ENCODE measurements around the gene HIBADH.
A peak's percentile ranks its signal among the peaks of the same experiment; 100 is the strongest.
"Not testable (repeated sequence)": the region's sequence is repeated elsewhere in the genome, so short reads cannot be mapped to it uniquely, and the experiment has no call there.

The HIBADH gene

GRCh38 chr7:27678617-27679260 is 16.1 kb upstream of the HIBADH start:
- DNase-seq: no peak

- no peak for DNase-seq
These were observed 15.4 kb upstream of the HIBADH start for GRCh38 chr7:27677912-27678612.

GRCh38 chr7:27674126-27674525 is 11.4 kb upstream of the HIBADH start:
- DNase-seq: not testable (repeated sequence)

DNA sequence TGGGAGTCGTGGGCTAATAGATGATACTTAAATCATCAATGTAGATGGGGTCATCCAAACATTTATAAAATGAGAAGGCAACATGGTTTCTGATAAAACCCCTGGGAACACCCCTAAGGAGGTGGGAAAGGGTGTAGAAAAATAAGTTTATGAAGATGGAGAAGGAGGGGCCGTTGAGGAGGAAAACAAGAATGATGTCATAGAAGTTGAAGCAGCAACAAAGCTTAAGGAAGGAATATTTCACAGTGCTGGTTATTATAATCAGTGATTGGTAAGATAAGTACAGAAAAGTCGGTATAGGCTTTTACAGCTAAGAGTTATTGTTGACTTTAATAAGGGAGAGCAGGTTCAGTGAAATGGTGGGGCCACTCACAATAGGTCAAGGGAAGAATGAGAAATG is 9.0 kb upstream of the HIBADH start:
- no peak for DNase-seq

GRCh38 chr7:27670676-27671075 is 8.0 kb upstream of the HIBADH start:
- no peak for DNase-seq

- no peak for DNase-seq
These were observed 7.5 kb upstream of the HIBADH start for GRCh38 chr7:27670177-27670576.

DNA sequence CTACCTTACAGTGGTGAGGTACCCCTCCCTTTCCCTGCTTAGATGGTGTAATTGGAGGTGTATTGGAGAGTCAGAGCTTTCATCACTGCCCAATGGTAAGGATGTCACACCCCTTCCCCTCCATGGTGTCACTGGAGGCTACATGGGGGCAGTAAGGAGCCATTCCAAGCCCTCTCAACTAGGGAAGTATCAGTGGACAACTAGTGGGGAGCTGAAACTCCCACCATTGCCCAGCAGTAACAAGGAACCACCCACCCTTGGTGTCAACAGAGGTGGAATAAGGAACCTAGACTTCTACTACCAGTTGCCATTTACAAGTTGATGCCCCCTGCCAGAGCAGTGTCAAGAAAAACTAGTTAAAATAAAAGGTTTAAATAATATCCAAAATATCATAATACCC is 2.8 kb upstream of the HIBADH start:
- no peak for DNase-seq

GRCh38 chr7:27663989-27664331 is 1.3 kb upstream of the HIBADH start:
- DNase-seq: no peak

GRCh38 chr7:27661811-27662489 is 733 bp downstream of the HIBADH start:
- no peak for DNase-seq

- no peak for DNase-seq
These were observed 6.0 kb downstream of the HIBADH start for GRCh38 chr7:27656724-27657123.

DNA sequence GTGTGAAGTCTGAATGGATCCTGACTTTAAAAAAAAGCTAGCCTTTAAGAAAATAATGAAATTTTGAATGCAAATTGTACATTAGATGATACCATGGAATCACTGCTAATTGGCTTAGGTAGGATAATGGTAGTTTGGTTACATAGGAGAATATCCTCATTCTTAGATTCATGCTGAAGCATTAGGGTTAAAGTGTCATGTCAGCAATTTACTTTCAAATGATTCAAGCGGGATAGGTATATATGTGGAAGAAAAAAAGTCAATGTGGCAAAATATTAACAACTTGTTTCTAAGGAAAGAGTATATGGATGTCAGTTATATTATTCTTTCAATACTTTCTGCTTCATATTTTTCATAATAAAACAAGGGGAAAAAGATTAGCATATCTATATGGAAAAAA is 7.5 kb downstream of the HIBADH start:
- DNase-seq: no peak

GRCh38 chr7:27652518-27652917 is 10.2 kb downstream of the HIBADH start:
- no peak for DNase-seq

GRCh38 chr7:27651702-27652101 is 11.0 kb downstream of the HIBADH start:
- no peak for DNase-seq

- DNase-seq: no peak
These were observed 12.4 kb downstream of the HIBADH start for GRCh38 chr7:27650283-27650682.

DNA sequence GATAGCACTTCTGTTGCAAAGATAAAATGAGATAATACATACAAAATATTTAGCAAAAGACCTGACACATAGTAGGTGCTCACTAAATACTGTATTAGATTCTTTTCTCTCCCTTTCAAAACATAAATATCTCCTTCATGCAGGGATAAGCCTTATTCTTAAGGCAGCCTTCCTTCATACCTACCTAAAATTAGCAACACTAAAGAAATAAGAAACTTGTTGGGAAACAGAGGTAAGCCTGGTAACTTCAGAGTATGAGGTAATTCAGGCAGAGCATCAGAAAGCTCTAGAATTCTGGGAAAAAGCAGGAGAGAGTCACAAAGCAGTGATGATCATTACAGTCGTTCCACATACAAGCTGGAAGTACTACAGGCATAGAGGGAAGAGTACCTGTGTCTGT is 15.2 kb downstream of the HIBADH start:
- no peak for DNase-seq

GRCh38 chr7:27647046-27647445 is 15.6 kb downstream of the HIBADH start:
- DNase-seq: no peak

GRCh38 chr7:27642271-27642670 is 20.4 kb downstream of the HIBADH start:
- DNase-seq: no peak

DNA sequence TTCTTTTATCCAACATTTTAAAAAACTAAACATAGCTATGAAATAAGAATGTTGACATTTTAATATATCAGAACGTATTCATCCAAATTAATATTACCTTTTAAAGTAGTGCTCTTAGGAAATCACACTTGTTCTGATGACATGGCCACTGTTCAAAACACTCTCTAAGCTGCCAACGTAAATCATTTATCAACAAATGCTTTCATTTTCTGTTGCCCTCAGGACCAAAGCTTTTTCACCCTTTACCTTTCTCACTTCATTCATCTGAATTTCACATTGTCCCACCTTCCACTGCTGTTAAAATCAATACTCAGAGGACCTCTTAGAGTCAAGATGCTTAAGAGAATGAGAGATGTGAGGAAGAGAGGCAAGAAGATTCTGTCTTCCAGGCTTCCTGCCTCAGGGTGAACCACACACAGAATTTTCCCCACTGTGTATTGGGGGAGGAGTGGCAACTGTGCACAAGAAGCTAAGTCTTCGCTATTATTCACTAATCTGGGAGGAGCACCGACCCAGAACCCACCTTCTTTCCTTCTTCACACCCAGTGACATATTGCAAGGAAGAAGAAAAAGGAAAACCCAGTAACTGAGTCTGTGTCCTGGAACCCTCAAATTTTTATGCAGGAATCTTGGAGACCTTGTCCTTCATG is 21.0 kb downstream of the HIBADH start:
- DNase-seq: no peak

GRCh38 chr7:27640884-27641574 is 21.7 kb downstream of the HIBADH start:
- peak; percentile 40 for DNase-seq

- DNase-seq: no peak
These were observed 22.8 kb downstream of the HIBADH start for GRCh38 chr7:27639851-27640250.

GRCh38 chr7:27639048-27639447 is 23.6 kb downstream of the HIBADH start:
- DNase-seq: not testable (repeated sequence)

DNA sequence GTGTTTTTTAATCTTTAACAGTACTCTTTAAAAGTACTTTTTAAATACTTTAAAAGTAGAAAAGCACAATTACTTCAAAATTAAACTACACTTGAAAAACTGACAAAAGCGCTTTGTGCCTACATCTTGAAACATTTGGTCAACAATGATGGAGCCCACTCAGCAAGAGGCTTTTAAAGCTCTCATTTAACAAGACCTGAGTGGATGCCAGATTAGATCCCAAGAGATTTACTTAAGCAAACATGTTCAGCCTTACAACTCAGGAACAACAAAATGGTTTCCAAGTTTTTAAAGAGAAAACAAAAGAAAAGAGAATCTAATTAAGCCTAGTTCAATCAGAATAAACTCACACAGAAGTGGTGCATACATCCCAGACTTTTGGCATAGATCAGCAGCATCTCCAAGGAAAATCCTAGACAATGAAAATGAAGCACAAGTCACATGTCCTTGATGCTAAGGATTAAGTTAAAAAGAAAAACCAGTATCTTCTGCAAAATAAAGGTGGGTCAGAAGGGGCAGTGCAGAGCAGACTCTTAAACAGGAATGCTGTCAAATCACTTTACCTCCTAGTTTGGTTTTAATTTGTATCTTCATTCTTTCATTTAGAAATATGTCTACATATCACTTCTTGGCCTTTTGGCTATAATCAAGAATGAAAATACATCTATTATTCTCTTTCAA is 26.2 kb downstream of the HIBADH start:
- no peak for DNase-seq

GRCh38 chr7:27635728-27636127 is 27.0 kb downstream of the HIBADH start:
- DNase-seq: no peak

Measured in right hindlimb (tissue), 1 donor.